Hepatocyte (in vitro differentiated cells): ENCODE data around the gene DET1.

Experiments used
- EZH2phosphoT487 ChIP-seq: fragments of 200-600 bp; sonication (generic); IDR thresholded peaks from one replicate; pipeline ENCODE4 v1.6.1; 2018; ENCODE audit warnings: antibody characterized with exemption, mild to moderate bottlenecking, low read depth, moderate library complexity; ENCODE audit not compliant: unreplicated experiment, severe bottlenecking
- TF ChIP-seq, protein P1 (sequence below): fragments of 200-600 bp; sonication (generic); IDR thresholded peaks from 2 replicates; pipeline ENCODE4 v1.5.1; 2016; ENCODE audit warnings: antibody characterized with exemption, mild to moderate bottlenecking; ENCODE audit not compliant: poor library complexity

DNA sequence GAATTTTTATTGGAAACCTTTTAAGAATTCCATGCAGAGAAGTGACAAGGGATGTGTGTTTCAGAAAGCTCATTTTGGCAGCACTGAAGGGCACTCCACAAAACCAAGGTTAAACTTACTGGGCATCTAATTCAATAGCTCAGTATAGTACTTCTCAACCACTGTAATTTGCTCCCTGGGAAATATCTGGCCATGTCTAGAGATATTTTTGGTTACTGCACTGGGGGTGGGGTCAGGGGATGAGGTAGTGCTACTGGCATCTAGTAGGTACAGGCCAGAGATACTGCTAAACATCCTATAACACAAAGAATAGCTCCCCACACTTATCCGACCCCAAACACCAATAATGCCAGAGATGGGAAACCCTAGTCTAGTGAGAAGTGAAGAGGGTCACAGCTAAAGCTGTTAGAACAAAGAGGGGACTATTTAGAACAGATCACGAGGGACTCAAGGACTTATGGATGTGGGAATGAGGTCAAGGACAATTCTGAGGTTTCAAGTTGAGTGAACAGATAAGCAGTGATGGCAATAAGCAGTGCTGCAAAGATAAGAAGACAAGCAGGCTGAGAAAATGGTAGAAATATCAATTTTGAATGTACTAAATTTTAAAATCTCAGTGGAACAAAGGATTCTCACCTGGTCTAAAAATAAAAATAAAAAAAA lies 82.5 kb downstream of the DET1 start:
- TF ChIP-seq EZH2phosphoT487, result no peak
- TF ChIP-seq, protein P1, sequence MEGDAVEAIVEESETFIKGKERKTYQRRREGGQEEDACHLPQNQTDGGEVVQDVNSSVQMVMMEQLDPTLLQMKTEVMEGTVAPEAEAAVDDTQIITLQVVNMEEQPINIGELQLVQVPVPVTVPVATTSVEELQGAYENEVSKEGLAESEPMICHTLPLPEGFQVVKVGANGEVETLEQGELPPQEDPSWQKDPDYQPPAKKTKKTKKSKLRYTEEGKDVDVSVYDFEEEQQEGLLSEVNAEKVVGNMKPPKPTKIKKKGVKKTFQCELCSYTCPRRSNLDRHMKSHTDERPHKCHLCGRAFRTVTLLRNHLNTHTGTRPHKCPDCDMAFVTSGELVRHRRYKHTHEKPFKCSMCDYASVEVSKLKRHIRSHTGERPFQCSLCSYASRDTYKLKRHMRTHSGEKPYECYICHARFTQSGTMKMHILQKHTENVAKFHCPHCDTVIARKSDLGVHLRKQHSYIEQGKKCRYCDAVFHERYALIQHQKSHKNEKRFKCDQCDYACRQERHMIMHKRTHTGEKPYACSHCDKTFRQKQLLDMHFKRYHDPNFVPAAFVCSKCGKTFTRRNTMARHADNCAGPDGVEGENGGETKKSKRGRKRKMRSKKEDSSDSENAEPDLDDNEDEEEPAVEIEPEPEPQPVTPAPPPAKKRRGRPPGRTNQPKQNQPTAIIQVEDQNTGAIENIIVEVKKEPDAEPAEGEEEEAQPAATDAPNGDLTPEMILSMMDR, result no peak
